Measurements from ENCODE around the gene FZD2. TPM values are rescaled to one million over a fixed set of nuclear protein-coding genes. Genes with fewer than 3 reads are reported as not detected.
A peak's percentile ranks its signal among the peaks of the same experiment; 100 is the strongest.

Gene FZD2
- polyA plus RNA-seq, 2 of the 4 experiments (the other 2 are of a cell fraction), result 25.8 to 54.9 TPM

GRCh38 chr17:44546671-44547606 lies 10.3 kb upstream of the FZD2 start:
- no peak for ATAC-seq
- H3K9me3 ChIP-seq, result peaks cover 14% of the 10 kb centered on the region
- peak in 1 of 2 experiments; percentile 58 for DNase-seq (ENCODE audit: low read depth in 1 of 2, low spot score in 1 of 2)
- H3K27ac ChIP-seq, result peak overlapping the region; percentile 93 to 94
- WGBS (ENCODE audit: missing lambda C conversion rate), result 26% methylated on average over 4 of the region's 4 CpGs
- peak overlapping the region; percentile 41 for H3K4me2 ChIP-seq
- ChIA-PET POLR2A (no interaction called here), CTCF (interaction anchor here (0.5 to 8.7 kb wide), 7 partner anchors 8 to 1451 kb away, joined by 3 to 145 read pairs (median 4); partner anchors contain the start of gene MEIOC)
- H3K4me1 ChIP-seq, result peaks cover 70% of the 10 kb centered on the region
- H3K4me3 ChIP-seq, result no peak overlapping the region
- peak; percentile 72 for FAIRE-seq
- TF ChIP-seq GATA3 (IDR thresholded peaks at IDR 0.05; ENCODE audit: borderline replicate concordance) (no peak), MAFK (IDR thresholded peaks at IDR 0.05; ENCODE audit: partially characterized antibody) (peak; percentile 43), RARB (CRISPR knock-in tag; IDR thresholded peaks at IDR 0.05) (no peak), ZFP36 (IDR thresholded peaks at IDR 0.05; ENCODE audit: borderline replicate concordance, partially characterized antibody) (no peak), MAX (IDR thresholded peaks at IDR 0.05) (peak; percentile 35; the same call in 1 of the 2 replicates), HOXB5 (CRISPR knock-in tag; IDR thresholded peaks at IDR 0.05) (no peak; the same call in 1 of the 2 replicates), CHD2 (IDR thresholded peaks at IDR 0.05; ENCODE audit: low read length, partially characterized antibody) (no peak), EHF (CRISPR knock-in tag; IDR thresholded peaks at IDR 0.05) (no peak), FOSB (CRISPR knock-in tag; IDR thresholded peaks at IDR 0.05) (no peak), MAZ (IDR thresholded peaks at IDR 0.05; ENCODE audit: borderline replicate concordance, low read depth, low read length) (no peak), BCL3 (IDR thresholded peaks at IDR 0.05) (no peak), KDM5A (IDR thresholded peaks at IDR 0.05) (no peak), BHLHE40 (IDR thresholded peaks at IDR 0.05; ENCODE audit: low read depth, low read length) (no peak), ESRRA (IDR thresholded peaks at IDR 0.05; ENCODE audit: borderline replicate concordance, low read length) (no peak), PHF8 (IDR thresholded peaks at IDR 0.05; ENCODE audit: borderline replicate concordance, low read depth) (no peak), JUNB (IDR thresholded peaks at IDR 0.05) (peak; percentile 41; the same call in 1 of the 2 replicates), PBX3 (IDR thresholded peaks at IDR 0.05) (no peak), EP300 (IDR thresholded peaks at IDR 0.05) (no peak), RNF2 (IDR thresholded peaks at IDR 0.05; ENCODE audit: borderline replicate concordance, low read depth) (no peak), ELK1 (IDR thresholded peaks at IDR 0.05; ENCODE audit: low read depth, low read length) (no peak), HMGXB4 (CRISPR knock-in tag; IDR thresholded peaks at IDR 0.05; ENCODE audit: borderline replicate concordance) (no peak), POLR2AphosphoS2 (conservative IDR thresholded peaks at IDR 0.05; ENCODE audit: low read length) (no peak), RCOR1 (IDR thresholded peaks at IDR 0.05; ENCODE audit: low read depth, low read length) (no peak), HOXB13 (CRISPR knock-in tag; IDR thresholded peaks at IDR 0.05; ENCODE audit: low read depth) (0 out of 2 replicates have a peak, but pooled peaks have one; percentile 29), CBX2 (IDR thresholded peaks at IDR 0.05; ENCODE audit: borderline replicate concordance, low read depth) (no peak), ZSCAN20 (CRISPR knock-in tag; IDR thresholded peaks at IDR 0.05) (no peak), NFE2L2 (conservative IDR thresholded peaks at IDR 0.05; ENCODE audit: low read length) (no peak; the same call in 1 of the 2 replicates), SREBF2 (IDR thresholded peaks at IDR 0.05) (no peak), HES2 (IDR thresholded peaks at IDR 0.05) (no peak), ZNF302 (CRISPR knock-in tag; IDR thresholded peaks at IDR 0.05) (no peak), FOSL2 (IDR thresholded peaks at IDR 0.05) (0 out of 2 replicates have a peak, but pooled peaks have one; percentile 25), FOSL2 (CRISPR knock-in tag; IDR thresholded peaks at IDR 0.05) (peak; percentile 81), POLR2A (IDR thresholded peaks at IDR 0.05; ENCODE audit: low read length) (no peak), SMC3 (IDR thresholded peaks at IDR 0.05) (no peak), HEYL (CRISPR knock-in tag; IDR thresholded peaks at IDR 0.05) (no peak), FOXS1 (CRISPR knock-in tag; IDR thresholded peaks at IDR 0.05) (0 out of 2 replicates have a peak, but pooled peaks have one; percentile 30)

Measured in A549 (cell line).